T-helper 1 cell treated with Interleukin-12 subunit alpha and Interleukin-12 subunit beta and Interleukin-4 antibody, amounts not matched to agents 30 μg/mL and 1 μg/mL, for 36 hours (primary cell): ENCODE results near the gene DNAJB8.

Source experiments
- H3K27ac Mint-ChIP-seq: one replicate; pipeline ENCODE4 v1.8.0; 2021; ENCODE audit warnings: mild to moderate bottlenecking, mixed read lengths
- H3K27me3 Mint-ChIP-seq: one replicate; pipeline ENCODE4 v1.8.0; 2021; ENCODE audit warnings: low read depth, mixed read lengths
- H3K36me3 Mint-ChIP-seq: one replicate; pipeline ENCODE4 v1.8.0; 2021; ENCODE audit warnings: low read depth, mixed read lengths
- H3K4me1 Mint-ChIP-seq: one replicate; pipeline ENCODE4 v1.8.0; 2021; ENCODE audit warnings: low read depth, mixed read lengths
- H3K4me3 Mint-ChIP-seq: one replicate; pipeline ENCODE4 v1.8.0; 2021; ENCODE audit warnings: mild to moderate bottlenecking, moderate library complexity, mixed read lengths
- H3K9me3 Mint-ChIP-seq: one replicate; pipeline ENCODE4 v1.8.0; 2021; ENCODE audit warnings: mixed read lengths

Gene DNAJB8

DNA sequence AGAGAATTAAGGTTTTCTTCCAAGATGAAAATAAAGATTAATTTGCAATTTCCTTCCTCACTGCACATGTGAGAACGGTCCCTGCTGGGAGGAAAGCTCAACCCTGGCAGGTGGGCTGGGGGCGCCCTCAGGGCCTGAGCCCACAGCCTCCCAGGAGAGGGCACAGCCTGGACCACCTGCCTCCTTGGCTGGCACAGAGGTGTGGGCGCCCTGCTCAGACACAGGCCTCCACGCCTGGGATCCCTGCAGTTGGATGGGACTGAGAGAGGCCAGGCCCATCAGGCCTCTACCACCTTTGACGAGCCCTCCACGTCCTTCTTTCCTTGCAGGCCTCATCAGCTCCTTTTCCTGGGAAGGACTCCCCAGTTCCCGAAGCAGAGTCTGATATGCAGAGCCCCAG lies 46.4 kb downstream of the DNAJB8 start:
- H3K27me3 Mint-ChIP-seq: no peaks in the 10 kb centered on the region
- H3K36me3 Mint-ChIP-seq: no peaks in the 10 kb centered on the region
- no peak overlapping the region for H3K4me3 Mint-ChIP-seq

DNA sequence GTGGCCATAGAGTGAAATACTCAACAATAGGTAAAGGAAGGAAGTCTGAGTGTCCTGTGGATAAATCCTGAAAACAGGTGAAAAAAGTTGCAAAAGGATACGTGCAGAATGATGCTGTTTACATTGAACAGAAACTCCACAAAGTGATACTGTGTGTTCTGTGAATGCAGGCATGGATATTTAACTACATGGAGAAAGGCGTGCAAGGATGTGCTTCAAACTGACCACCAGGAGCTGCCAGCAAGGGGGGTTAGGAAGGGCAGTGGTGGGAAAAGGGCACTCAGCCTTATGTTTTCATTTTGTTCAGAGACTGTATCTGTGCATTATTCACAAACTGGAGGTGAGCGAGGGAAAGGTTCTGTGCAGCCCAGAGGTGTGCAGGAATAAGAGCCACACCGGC lies 47.4 kb downstream of the DNAJB8 start:
- H3K27me3 Mint-ChIP-seq: no peaks in the 10 kb centered on the region
- H3K27ac Mint-ChIP-seq: no peak overlapping the region
- no peaks in the 10 kb centered on the region for H3K9me3 Mint-ChIP-seq
- no peak overlapping the region for H3K4me3 Mint-ChIP-seq
- H3K4me1 Mint-ChIP-seq: no peaks in the 10 kb centered on the region
- no peaks in the 10 kb centered on the region for H3K36me3 Mint-ChIP-seq

More for the DNA sequence above, 46.4 kb downstream of the DNAJB8 start:
- H3K9me3 Mint-ChIP-seq: no peaks in the 10 kb centered on the region
- H3K4me1 Mint-ChIP-seq: no peaks in the 10 kb centered on the region
- H3K27ac Mint-ChIP-seq: no peak overlapping the region

- Mint-ChIP-seq H3K9me3 (no peaks in the 10 kb centered on the region), H3K27me3 (no peaks in the 10 kb centered on the region), H3K27ac (no peak overlapping the region), H3K36me3 (no peaks in the 10 kb centered on the region), H3K4me1 (no peaks in the 10 kb centered on the region), H3K4me3 (no peak overlapping the region)
Measured at GRCh38 chr3:128418900-128419299, 47.8 kb downstream of the DNAJB8 start.

GRCh38 chr3:128416578-128417211 lies 50.0 kb downstream of the DNAJB8 start:
- no peak overlapping the region for H3K27ac Mint-ChIP-seq
- H3K4me3 Mint-ChIP-seq: no peak overlapping the region
- no peaks in the 10 kb centered on the region for H3K36me3 Mint-ChIP-seq
- H3K4me1 Mint-ChIP-seq: no peaks in the 10 kb centered on the region
- H3K9me3 Mint-ChIP-seq: no peaks in the 10 kb centered on the region
- H3K27me3 Mint-ChIP-seq: no peaks in the 10 kb centered on the region

DNA sequence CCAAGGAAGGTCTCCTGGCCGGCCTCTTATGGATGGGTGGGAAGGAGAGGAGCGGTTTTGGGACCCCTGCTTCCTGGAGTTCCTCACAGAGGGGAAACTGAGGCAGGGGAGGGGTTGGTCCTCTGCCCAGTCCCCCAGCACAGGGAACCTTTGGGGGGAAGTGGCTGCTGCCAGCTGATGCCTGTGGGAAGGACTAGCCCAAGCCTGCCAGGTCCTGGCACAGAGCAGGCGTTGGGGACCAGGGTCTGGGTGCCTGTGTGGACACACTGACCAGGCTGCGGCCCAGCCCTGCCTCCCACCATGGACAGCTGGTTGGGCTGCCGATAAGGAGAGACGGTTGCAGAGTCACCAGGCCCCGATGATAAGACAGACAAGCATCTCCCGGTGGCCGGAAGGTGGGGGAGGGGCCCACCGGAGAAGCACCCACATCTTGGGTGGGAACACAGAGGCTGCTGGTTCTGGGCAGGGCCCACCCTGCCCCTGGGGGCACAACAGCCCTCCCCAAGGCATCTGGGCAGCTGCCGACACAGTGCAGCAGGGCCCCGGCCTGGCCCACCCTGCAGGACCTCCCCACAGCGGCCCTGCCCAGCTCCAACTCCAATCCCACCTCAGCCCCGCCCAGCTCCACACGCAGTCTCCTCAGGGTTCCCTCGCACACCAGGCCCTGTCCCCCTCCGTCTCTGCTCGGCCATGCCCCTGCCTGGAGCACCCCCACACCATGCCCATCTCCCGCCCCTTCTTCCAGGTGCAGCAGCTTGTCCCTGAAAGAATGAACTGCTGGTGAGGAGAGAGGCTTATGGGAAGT lies 50.7 kb downstream of the DNAJB8 start:
- Mint-ChIP-seq H3K9me3 (no peaks in the 10 kb centered on the region), H3K4me3 (no peak overlapping the region), H3K27ac (no peak overlapping the region), H3K36me3 (no peaks in the 10 kb centered on the region), H3K4me1 (no peaks in the 10 kb centered on the region), H3K27me3 (no peaks in the 10 kb centered on the region)

GRCh38 chr3:128415200-128415772 lies 51.4 kb downstream of the DNAJB8 start:
- Mint-ChIP-seq H3K9me3 (no peaks in the 10 kb centered on the region), H3K27me3 (no peaks in the 10 kb centered on the region), H3K4me3 (no peak overlapping the region), H3K4me1 (no peaks in the 10 kb centered on the region), H3K27ac (no peak overlapping the region), H3K36me3 (no peaks in the 10 kb centered on the region)

DNA sequence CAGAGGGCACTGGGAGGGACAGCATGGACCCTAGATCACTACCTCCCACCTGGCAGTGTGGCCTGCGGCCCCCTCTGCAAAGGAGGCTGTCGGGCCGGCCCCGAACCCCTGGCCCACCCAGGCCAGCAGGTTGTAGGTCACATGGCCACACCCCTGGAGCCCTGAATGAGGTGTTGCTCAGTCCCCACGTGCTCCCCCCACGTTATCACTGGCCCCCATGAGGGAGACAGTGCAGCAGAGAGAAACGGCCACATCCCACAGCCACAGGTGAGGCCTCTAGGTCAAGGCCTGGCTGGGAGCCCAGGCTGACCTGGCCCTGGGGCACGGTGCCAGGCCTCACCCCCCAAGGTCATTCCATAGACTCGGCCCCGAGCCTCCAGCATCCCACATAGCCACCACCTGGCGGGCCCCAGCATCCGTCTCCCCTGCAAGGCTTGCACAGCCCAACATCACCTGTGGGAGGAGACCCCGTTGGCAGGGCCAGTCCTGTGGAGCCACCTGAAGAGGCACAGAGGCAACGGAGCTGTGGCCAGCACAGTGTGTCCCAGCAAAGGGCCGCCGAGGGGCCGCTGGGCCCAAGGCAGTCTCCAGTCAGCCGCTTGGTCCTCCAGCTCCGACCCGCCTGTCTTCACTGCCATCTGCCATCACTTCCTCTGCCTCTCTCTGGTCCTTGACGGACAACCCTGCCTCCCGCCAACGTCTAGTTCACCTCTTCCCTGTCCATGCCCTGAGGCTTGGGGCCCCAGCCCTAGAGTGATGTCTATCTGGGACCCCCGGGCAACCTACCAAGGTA lies 53.1 kb downstream of the DNAJB8 start:
- Mint-ChIP-seq H3K36me3 (no peaks in the 10 kb centered on the region), H3K4me1 (no peaks in the 10 kb centered on the region), H3K4me3 (no peak overlapping the region), H3K9me3 (no peaks in the 10 kb centered on the region), H3K27me3 (no peaks in the 10 kb centered on the region), H3K27ac (no peak overlapping the region)

DNA sequence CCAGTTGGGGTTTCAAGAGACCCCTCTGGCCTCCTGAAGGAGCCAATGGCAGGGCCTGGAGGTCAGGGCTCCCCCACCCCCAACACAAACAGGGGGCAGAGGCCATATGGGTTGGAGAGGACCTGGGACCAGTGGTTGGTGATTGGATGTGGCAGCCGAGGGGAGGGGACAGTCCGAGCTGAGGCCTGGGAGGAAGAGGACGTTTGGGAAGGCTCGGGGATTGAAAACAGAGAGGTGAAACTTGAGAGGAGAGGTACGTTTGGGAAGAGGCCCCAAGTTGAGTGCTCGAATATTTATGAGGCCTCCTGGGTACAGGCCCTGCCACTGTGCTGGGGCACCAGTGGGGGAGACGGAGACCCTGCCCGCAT lies 53.7 kb downstream of the DNAJB8 start:
- H3K36me3 Mint-ChIP-seq: no peaks in the 10 kb centered on the region
- no peaks in the 10 kb centered on the region for H3K4me1 Mint-ChIP-seq
- no peaks in the 10 kb centered on the region for H3K27me3 Mint-ChIP-seq
- no peak overlapping the region for H3K27ac Mint-ChIP-seq
- H3K4me3 Mint-ChIP-seq: no peak overlapping the region
- no peaks in the 10 kb centered on the region for H3K9me3 Mint-ChIP-seq
